Smooth muscle cell (in vitro differentiated cells): ENCODE data around the gene TENM3. TPM values are rescaled to one million over a fixed set of nuclear protein-coding genes. Genes with fewer than 3 reads are reported as not detected.
A peak's percentile ranks its signal among the peaks of the same experiment; 100 is the strongest.

Experiments used
- DNase-seq: peaks from one replicate; lab custom pipeline; 2025; ENCODE audit not compliant: unreplicated experiment; lab: John Stamatoyannopoulos, UW
- H2AFZ ChIP-seq: fragments of 200-600 bp; sonication (generic); 2 replicates; pipeline ENCODE4 v1.6.0; 2016; ENCODE audit warnings: antibody characterized with exemption, low read depth, mild to moderate bottlenecking
- H3F3A ChIP-seq: fragments of 200-600 bp; sonication (generic); 2 replicates; pipeline ENCODE4 v1.6.0; 2017; ENCODE audit warnings: antibody characterized with exemption, low read depth
- H3K27ac ChIP-seq: fragments of 200-600 bp; sonication (generic); 2 replicates; pipeline ENCODE4 v1.5.1; 2016; ENCODE audit warnings: low read depth, mild to moderate bottlenecking
- H3K27me3 ChIP-seq: fragments of 200-600 bp; sonication (generic); 2 replicates; pipeline ENCODE4 v1.6.1; 2016; ENCODE audit warnings: low read depth, mild to moderate bottlenecking
- H3K36me3 ChIP-seq: fragments of 200-600 bp; sonication (generic); 2 replicates; pipeline ENCODE4 v1.5.1; 2016; ENCODE audit warnings: low read depth
- H3K4me1 ChIP-seq: fragments of 200-600 bp; sonication (generic); 2 replicates; pipeline ENCODE4 v1.5.1; 2016; ENCODE audit warnings: low read depth
- H3K4me2 ChIP-seq: fragments of 200-600 bp; sonication (generic); 2 replicates; pipeline ENCODE4 v1.6.0; 2016; ENCODE audit warnings: mild to moderate bottlenecking
- H3K4me3 ChIP-seq: fragments of 200-600 bp; sonication (generic); 2 replicates; pipeline ENCODE4 v1.5.1; 2016; ENCODE audit warnings: mild to moderate bottlenecking
- H3K79me2 ChIP-seq: fragments of 200-600 bp; sonication (generic); 2 replicates; pipeline ENCODE4 v1.6.0; 2016; ENCODE audit warnings: low read depth, mild to moderate bottlenecking
- H3K9ac ChIP-seq: fragments of 200-600 bp; sonication (generic); 2 replicates; pipeline ENCODE4 v1.6.0; 2016; ENCODE audit warnings: low read depth
- H3K9me3 ChIP-seq: fragments of 200-600 bp; sonication (generic); replicated peaks from 2 replicates; pipeline ENCODE4 v1.5.1; 2016; ENCODE audit warnings: low read depth
- H4K20me1 ChIP-seq: fragments of 200-600 bp; sonication (generic); 2 replicates; pipeline ENCODE4 v1.6.0; 2016; ENCODE audit warnings: low read depth
- CTCF ChIP-seq: fragments of 200-600 bp; sonication (generic); IDR thresholded peaks from 2 replicates; pipeline ENCODE4 v1.5.1; 2017; ENCODE audit warnings: borderline replicate concordance, mild to moderate bottlenecking, antibody characterized with exemption; ENCODE audit not compliant: insufficient read depth, poor library complexity, severe bottlenecking
- WGBS: methylation state at CpG from one replicate; pipeline ENCODE4 v1.1.7; 2016; ENCODE audit warnings: low lambda C conversion rate; 5-methylcytosine and 5-hydroxymethylcytosine counted together
- polyA plus RNA-seq: library from polyadenylated mRNA; unstranded; fragments of >200 nt; fragmentation: Nextera tagmentation; extraction: Ambion mirVana; gene quantifications from 2 replicates; pipeline ENCODE4 v1.2.1, GENCODE V29; 2016
- total RNA-seq: library from RNA; depleted of rRNA; stranded (reverse); fragments of >200 nt; gene quantifications from 2 replicates; pipeline ENCODE4 v1.2.3, GENCODE V29; 2014

The TENM3 gene
- total and polyA plus RNA-seq, 2 experiments from 2014 or later = 46.9 to 295 TPM

GRCh38 chr4:182338746-182339145 is 95.5 kb downstream of the TENM3 start:
- Histone ChIP-seq H3K4me2 (peak overlapping the region; percentile 15), H4K20me1 (no peaks in the 10 kb centered on the region), H3K79me2 (no peaks in the 10 kb centered on the region), H3K9ac (no peak overlapping the region), H3K27me3 (no peaks in the 10 kb centered on the region), H3K9me3 (no peaks in the 10 kb centered on the region), H3F3A (peaks cover 15% of the 10 kb centered on the region), H2AFZ (no peak overlapping the region), H3K4me3 (no peak overlapping the region), H3K27ac (peak overlapping the region; percentile 57), H3K4me1 (peaks cover 19% of the 10 kb centered on the region), H3K36me3 (peaks cover 6% of the 10 kb centered on the region)
- DNase-seq = no peak
- no peak for TF ChIP-seq CTCF
- 31% methylated on average over 2 of the region's 2 CpGs for WGBS

DNA sequence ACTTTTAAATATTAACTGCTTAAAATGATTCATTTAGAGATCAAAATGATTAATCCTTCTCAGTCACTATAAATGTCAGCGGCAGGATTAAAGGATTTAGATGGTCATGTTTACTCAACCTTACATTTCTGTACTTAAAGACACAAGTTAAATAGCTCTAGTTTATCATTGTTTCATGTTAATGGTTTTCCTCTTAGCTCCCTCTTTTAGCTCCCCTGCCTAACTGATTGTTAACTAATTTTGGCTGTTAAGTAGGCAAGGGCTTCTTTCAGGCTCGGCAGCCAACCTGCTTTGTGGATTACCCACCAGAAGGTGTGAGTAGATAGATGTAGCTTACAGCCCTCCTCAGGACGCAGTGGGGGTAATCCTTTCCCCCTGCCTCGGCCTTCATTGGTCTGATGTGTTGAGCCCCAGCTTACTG is 96.0 kb downstream of the TENM3 start:
- Histone ChIP-seq H2AFZ (no peak overlapping the region), H3K4me2 (peak overlapping the region; percentile 15), H3K27me3 (no peaks in the 10 kb centered on the region), H3F3A (peaks cover 15% of the 10 kb centered on the region), H3K79me2 (no peaks in the 10 kb centered on the region), H3K4me3 (no peak overlapping the region), H3K9me3 (no peaks in the 10 kb centered on the region), H4K20me1 (no peaks in the 10 kb centered on the region), H3K4me1 (peaks cover 20% of the 10 kb centered on the region), H3K9ac (no peak overlapping the region), H3K36me3 (peaks cover 6% of the 10 kb centered on the region), H3K27ac (peak overlapping the region; percentile 57)
- TF ChIP-seq CTCF = no peak
- no peak for DNase-seq
- 31% methylated on average over 4 of the region's 4 CpGs for WGBS

- peaks cover 3% of the 10 kb centered on the region for H3F3A ChIP-seq
- H3K4me3 ChIP-seq = no peak overlapping the region
- 70% methylated on average over 4 of the region's 4 CpGs for WGBS
- H3K4me1 ChIP-seq = peaks cover 25% of the 10 kb centered on the region
- no peak for TF ChIP-seq CTCF
- no peaks in the 10 kb centered on the region for H3K27me3 ChIP-seq
- H3K9ac ChIP-seq = no peak overlapping the region
- no peaks in the 10 kb centered on the region for H3K9me3 ChIP-seq
- H3K36me3 ChIP-seq = peaks cover 4% of the 10 kb centered on the region
- no peak overlapping the region for H3K4me2 ChIP-seq
- H4K20me1 ChIP-seq = no peaks in the 10 kb centered on the region
- H2AFZ ChIP-seq = no peak overlapping the region
- no peak overlapping the region for H3K27ac ChIP-seq
- DNase-seq = no peak
- H3K79me2 ChIP-seq = no peaks in the 10 kb centered on the region
Measured at GRCh38 chr4:182343453-182343852, 100.3 kb downstream of the TENM3 start.

GRCh38 chr4:182344968-182345367 is 101.8 kb downstream of the TENM3 start:
- Histone ChIP-seq H3K4me2 (no peak overlapping the region), H2AFZ (no peak overlapping the region), H3K27me3 (no peaks in the 10 kb centered on the region), H3F3A (peaks cover 3% of the 10 kb centered on the region), H3K79me2 (no peaks in the 10 kb centered on the region), H3K27ac (no peak overlapping the region), H3K4me3 (no peak overlapping the region), H3K9me3 (no peaks in the 10 kb centered on the region), H3K9ac (no peak overlapping the region), H3K4me1 (peaks cover 12% of the 10 kb centered on the region), H3K36me3 (peaks cover 4% of the 10 kb centered on the region), H4K20me1 (no peaks in the 10 kb centered on the region)
- no peak for DNase-seq
- WGBS = 66% methylated on average over 6 of the region's 6 CpGs
- TF ChIP-seq CTCF = no peak
